AG09319 (cell line): ENCODE data around the gene DDX24.

Experiments used
- DNase-seq: peaks from one replicate; pipeline ENCODE4 v3.0.0-alpha.2; 2010; ENCODE audit warnings: low read depth; ENCODE audit errors: extremely low read depth
- CTCF ChIP-seq: IDR thresholded peaks from 2 replicates; pipeline ENCODE4 v1.5.1; 2011; ENCODE audit warnings: low read depth, mild to moderate bottlenecking, inconsistent platforms, low read length, moderate library complexity

DDX24 gene

GRCh38 chr14:94126419-94126677 is 45.3 kb upstream of the DDX24 start:
- DNase-seq: no peak
- TF ChIP-seq CTCF: no peak

- DNase-seq: no peak
- TF ChIP-seq CTCF: no peak
These were observed 44.8 kb upstream of the DDX24 start for GRCh38 chr14:94125659-94126418.

GRCh38 chr14:94124582-94125377 is 43.8 kb upstream of the DDX24 start:
- TF ChIP-seq CTCF: no peak
- DNase-seq: no peak

GRCh38 chr14:94123868-94124267 is 42.9 kb upstream of the DDX24 start:
- no peak for TF ChIP-seq CTCF
- no peak for DNase-seq

GRCh38 chr14:94123296-94123695 is 42.3 kb upstream of the DDX24 start:
- DNase-seq: no peak
- TF ChIP-seq CTCF: no peak

GRCh38 chr14:94122438-94122837 is 41.4 kb upstream of the DDX24 start:
- no peak for TF ChIP-seq CTCF
- DNase-seq: no peak

GRCh38 chr14:94121485-94121884 is 40.5 kb upstream of the DDX24 start:
- TF ChIP-seq CTCF: no peak
- no peak for DNase-seq
